GM12891 (cell line): ENCODE results near the gene GLIS1.

Source experiments
- DNase-seq: peaks from one replicate; pipeline ENCODE4 v3.0.0; 2011; ENCODE audit warnings: low spot score; ENCODE audit not compliant: insufficient read length
- FAIRE-seq: peaks from 2 replicates; lab custom pipeline; 2011; peaks lifted over from hg19 to GRCh38; lab: Jason Lieb, UNC
- PAX5 ChIP-seq: IDR thresholded peaks from 2 replicates; pipeline ENCODE4 v1.6.1; 2011; ENCODE audit warnings: low read length, moderate library complexity, mild to moderate bottlenecking; ENCODE audit not compliant: insufficient read depth, severe bottlenecking
- POLR2A ChIP-seq: IDR thresholded peaks from 2 replicates; pipeline ENCODE4 v1.6.1; 2011; ENCODE audit warnings: low read depth, low read length, control low read depth
- POLR2AphosphoS5 ChIP-seq: IDR thresholded peaks from 2 replicates; pipeline ENCODE4 v1.6.1; 2011; ENCODE audit warnings: low read depth, low read length, control low read depth
- POU2F2 ChIP-seq: IDR thresholded peaks from 2 replicates; pipeline ENCODE4 v1.6.1; 2011; ENCODE audit warnings: low read depth, mild to moderate bottlenecking, control low read depth, low read length, moderate library complexity
- SPI1 ChIP-seq: IDR thresholded peaks from 2 replicates; pipeline ENCODE4 v1.6.1; 2011; ENCODE audit warnings: low read depth, low read length, control low read depth
- TAF1 ChIP-seq: IDR thresholded peaks from 2 replicates; pipeline ENCODE4 v1.6.1; 2011; ENCODE audit warnings: low read depth, low read length, control low read depth

Gene GLIS1

DNA sequence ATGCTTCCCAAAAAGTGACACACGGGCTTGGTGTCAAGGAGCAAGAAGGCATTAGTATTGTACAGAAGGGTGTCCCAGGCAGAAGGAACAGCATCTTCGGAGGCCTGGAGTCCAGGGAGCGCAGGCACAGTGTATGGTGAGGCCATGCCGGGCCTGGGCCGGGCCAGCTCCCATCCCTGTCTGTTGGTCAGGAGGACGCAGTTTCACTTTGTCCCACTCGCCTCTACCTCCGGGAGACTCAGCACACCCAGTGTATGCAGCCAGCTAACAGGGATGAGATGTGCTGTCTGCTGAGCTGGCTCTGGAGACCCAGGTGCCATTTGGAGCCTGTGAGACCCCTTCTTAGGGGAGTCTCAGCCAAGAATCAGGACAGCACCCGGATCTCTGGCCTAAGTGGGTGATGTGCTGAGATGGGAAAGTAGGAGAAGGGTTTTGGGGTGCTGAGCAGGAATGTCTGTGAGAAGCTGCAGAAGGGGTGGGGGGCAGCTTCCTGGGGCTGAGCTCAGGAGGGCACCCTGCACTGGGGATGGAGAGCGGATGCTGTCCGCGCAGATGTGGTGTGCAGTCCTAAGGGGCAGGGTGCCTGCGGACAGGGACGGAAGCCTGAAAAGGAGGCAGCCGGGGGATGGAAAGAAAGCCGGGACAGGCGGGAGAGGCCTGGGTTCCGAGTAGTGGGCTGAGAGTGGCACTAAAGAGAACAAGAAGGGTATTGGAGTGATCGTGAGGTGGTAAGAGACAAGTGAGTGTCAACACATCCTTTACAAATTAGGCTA, 254.1 kb downstream of the GLIS1 start:
- FAIRE-seq, result no peak
- TF ChIP-seq SPI1, result no peak
- no peak for TF ChIP-seq PAX5
- TF ChIP-seq TAF1, result no peak
- TF ChIP-seq POLR2AphosphoS5, result no peak
- no peak for TF ChIP-seq POLR2A
- no peak for TF ChIP-seq POU2F2
- no peak for DNase-seq

DNA sequence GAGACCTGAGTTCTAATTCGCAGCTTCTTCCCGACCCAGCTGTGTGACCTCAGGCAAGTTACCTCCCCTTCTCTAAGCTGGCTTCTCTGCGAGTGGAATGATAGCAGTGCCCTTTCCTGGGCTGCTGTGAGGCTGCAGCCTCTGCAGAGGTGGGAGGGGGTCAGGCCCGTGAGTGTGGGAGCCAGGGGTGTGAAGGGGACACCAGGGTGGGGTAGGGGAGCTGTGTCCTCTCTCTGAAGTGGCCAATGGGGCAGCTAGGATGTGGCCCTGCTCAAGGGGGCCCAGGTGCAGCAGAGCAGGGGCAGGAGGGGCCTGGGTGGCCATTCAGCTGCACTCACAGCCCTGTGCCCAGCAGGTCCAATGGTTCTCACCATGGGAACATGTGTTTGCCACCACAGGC, 255.3 kb downstream of the GLIS1 start:
- no peak for TF ChIP-seq POLR2AphosphoS5
- TF ChIP-seq TAF1, result no peak
- TF ChIP-seq POLR2A, result no peak
- TF ChIP-seq PAX5, result no peak
- DNase-seq, result no peak
- no peak for FAIRE-seq

- TF ChIP-seq POU2F2 (no peak), POLR2AphosphoS5 (no peak), POLR2A (no peak), PAX5 (no peak), TAF1 (no peak), SPI1 (no peak)
- FAIRE-seq (no peak), DNase-seq (no peak)
These were observed 255.8 kb downstream of the GLIS1 start for GRCh38 chr1:53483170-53483569.

- TF ChIP-seq POLR2A, result no peak
- TF ChIP-seq POU2F2, result no peak
- TF ChIP-seq TAF1, result no peak
- no peak for TF ChIP-seq POLR2AphosphoS5
- TF ChIP-seq SPI1, result no peak
- TF ChIP-seq PAX5, result no peak
- FAIRE-seq (no peak), DNase-seq (no peak)
These were observed 256.4 kb downstream of the GLIS1 start for GRCh38 chr1:53482441-53483153.

DNA sequence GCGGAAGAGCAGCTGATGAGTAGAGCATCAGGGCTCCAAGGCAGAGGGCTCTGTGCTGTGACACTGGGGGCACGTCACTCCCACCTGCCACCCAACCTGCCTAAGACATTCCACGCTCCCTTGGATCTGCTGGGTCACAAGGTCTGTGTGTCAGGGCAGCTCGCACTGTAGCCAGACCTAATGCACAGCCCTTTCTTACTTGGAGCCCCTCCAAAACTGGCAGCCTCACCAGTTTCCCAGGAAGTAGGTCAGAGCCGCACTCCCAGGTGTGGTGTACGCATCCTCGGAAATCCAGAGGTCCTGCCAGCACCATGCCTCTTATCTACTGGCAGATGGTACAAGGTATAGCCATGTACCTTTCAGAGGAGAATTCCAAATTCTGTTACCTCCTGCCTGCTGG, 257.5 kb downstream of the GLIS1 start:
- DNase-seq (no peak), FAIRE-seq (no peak)

GRCh38 chr1:53480678-53481077, 258.3 kb downstream of the GLIS1 start:
- DNase-seq (no peak), FAIRE-seq (no peak)
- no peak for TF ChIP-seq PAX5
- TF ChIP-seq POLR2A, result no peak
- TF ChIP-seq POLR2AphosphoS5, result no peak
- no peak for TF ChIP-seq POU2F2
- no peak for TF ChIP-seq SPI1
- no peak for TF ChIP-seq TAF1

More for the DNA sequence above, 257.5 kb downstream of the GLIS1 start:
- TF ChIP-seq POLR2AphosphoS5 (no peak), POLR2A (no peak)

GRCh38 chr1:53478502-53478818, 260.5 kb downstream of the GLIS1 start:
- FAIRE-seq (no peak), DNase-seq (no peak)
- TF ChIP-seq SPI1 (no peak), POU2F2 (no peak), TAF1 (no peak), POLR2AphosphoS5 (no peak), PAX5 (no peak), POLR2A (no peak)

DNA sequence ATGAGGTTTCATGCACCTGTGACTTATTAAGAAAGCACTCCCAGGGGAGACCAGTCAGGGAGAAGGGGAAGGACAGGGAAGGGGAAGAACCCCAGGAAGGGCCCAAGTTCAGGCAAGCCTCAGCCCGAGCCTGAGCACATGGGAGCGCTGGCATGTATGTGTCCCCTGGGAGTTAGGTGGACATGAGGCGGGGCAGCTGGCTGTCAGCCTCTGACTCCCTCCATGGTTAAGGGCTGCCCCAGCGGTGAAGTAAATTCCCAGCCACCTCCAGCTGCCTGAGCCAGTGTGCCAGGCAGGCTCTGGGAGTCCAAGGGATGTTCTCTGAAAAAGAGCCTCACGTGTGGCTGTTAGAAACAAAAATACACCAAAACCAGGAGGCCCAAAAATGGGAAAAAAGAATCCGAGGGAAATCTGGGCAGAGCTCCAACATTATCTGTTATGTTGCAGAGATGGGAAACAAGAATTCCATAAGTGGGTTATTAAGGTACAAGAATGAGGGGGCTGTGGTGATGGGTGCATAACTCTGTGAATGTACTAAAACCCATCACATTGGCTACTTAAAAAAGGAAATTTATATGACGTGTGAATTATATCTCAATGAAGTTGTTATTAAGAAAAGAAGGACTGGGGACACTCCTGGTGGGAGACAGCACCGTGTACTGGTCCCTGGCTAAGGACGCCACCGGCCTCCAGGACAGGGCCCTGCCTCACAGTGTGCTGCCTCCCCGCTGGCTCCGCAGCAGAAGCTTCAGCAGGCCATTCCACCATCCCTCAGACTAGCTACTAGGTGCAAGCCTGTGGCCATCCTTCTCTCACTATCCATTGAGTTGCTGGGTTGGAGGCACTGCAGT, 261.1 kb downstream of the GLIS1 start:
- no peak for FAIRE-seq
- no peak for DNase-seq
- TF ChIP-seq PAX5 (no peak), TAF1 (no peak), POLR2A (no peak), POLR2AphosphoS5 (no peak), SPI1 (no peak), POU2F2 (no peak)

DNA sequence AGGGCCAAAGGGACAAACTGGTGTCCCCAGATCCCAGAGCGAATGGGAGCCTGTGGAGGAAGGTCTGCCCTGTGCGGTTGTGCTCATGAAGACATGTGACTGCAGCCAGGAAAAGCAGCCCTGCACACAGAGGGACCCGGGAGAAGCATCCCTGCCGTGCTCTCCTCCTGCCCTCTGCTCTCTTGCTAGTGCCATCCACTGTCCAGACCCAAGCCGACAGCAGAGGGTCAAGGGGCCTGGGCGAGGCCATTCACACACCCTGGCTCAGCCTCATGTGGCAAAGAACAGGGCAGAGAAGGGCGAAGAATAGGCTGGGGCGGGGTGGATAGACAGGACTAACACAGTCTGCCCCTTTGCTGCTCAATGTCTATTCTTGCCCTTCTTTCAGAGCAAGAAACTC, 262.4 kb downstream of the GLIS1 start:
- FAIRE-seq (no peak), DNase-seq (no peak)
- TF ChIP-seq POLR2AphosphoS5 (no peak), TAF1 (no peak), PAX5 (no peak), POLR2A (no peak), POU2F2 (no peak), SPI1 (no peak)
